Activated CD4-positive, alpha-beta T cell treated with anti-CD3 and anti-CD28 coated beads for 1 hour (primary cell): ENCODE data around the gene SUCLG1.

Experiments used
- DNase-seq: peaks from one replicate; pipeline ENCODE4 v3.0.0-alpha.2; 2020

Gene SUCLG1

DNA sequence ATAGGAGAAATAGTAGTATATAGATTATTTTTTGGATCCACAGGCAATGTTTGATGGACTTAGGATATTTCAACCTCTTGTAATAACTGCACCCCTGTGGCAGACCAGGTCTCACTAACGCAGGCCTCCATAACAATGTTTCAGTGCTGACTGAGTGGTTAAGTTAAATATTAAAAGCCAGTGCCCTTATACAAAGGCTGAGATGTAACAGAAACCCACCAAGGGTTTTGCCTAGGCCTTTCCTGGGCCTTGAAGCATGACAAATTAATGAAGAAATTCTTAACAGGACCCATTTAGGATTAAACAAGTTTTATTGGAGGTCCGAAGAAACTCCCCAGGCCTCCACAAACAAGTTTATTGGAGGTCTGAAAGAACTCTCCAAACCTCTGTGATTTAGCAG lies 1.6 kb upstream of the SUCLG1 start:
- no peak for DNase-seq

DNA sequence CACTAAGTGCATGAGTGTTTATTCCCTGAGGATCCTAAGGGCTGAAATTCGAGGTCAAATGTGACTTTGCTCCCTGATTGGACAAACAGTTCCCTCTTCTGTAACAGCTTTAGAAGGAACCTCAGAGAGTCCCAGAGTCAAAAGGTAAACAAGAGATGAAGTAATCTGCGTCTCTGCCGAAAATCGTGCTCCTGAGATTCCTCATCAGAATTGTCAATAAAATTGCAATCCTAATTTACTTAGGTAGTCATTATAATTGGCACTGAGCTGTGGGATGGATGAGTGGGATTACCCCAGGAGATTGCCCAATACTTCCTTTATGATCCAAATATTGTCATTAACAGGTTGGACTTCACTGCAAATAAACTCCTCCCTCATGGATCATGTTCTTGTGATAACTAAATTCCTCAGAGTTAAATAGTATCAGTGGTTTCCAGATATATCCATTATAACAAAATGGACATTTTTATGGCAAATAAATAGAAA lies 907 bp upstream of the SUCLG1 start:
- no peak for DNase-seq

DNA sequence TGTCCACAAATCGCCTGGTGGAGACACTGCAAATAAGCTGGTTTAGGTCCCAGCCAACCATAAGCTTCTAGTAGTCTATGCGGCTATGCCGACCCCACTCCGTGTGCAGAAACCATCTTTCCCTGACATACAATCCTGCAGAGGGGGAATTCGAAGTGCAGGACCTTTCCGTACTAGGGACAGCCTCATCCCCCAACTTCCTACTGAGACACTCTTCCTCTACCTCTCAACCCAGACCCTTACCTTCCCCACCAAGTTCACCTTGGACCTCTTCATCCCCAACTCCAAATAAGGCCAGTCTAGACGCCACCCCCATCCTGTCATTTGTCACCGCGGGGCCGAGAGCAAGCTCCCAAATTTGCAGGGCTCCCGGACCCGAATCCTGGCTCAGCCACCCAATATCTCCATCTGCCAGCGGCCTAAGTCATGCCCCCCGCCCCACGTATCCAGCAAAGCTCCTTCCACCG lies 496 bp downstream of the SUCLG1 start:
- DNase-seq: no peak

DNA sequence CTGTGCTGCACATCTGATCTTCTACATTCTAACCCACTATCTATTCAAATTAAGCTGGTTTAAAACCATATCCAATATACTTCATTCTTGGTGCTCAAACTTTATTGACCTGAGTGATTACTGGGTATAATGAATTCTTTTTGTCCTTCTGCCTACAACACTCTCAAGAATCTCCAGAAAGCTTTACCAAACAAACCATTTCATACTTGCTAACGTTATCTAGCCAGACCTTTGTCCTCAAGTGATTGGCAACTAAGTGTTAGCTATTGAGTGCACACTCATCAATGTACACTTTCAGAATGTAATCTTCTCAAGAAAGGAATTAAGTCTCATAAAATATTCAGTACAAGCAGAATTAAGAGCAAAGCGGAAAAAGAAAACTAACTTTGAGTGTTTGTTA lies 1.4 kb downstream of the SUCLG1 start:
- DNase-seq: no peak

DNA sequence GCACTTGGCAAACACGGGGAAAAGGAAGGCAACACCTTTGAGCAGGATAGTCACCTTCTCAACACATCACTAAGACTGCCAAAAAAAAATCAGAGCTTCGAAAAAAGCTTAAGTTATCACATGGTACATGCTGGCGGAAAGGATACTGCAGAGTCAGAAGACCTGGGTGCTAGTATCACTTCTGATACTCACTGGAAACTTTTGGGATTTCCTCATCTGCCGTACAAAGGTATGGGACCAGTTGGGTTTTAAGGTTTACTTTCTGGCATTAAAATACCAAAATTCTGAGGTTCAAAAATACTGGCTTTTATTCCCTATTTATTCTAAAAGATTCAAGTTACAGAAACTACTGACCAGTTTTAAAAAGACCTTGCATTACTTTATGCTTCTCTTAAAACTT lies 2.9 kb downstream of the SUCLG1 start:
- no peak for DNase-seq

DNA sequence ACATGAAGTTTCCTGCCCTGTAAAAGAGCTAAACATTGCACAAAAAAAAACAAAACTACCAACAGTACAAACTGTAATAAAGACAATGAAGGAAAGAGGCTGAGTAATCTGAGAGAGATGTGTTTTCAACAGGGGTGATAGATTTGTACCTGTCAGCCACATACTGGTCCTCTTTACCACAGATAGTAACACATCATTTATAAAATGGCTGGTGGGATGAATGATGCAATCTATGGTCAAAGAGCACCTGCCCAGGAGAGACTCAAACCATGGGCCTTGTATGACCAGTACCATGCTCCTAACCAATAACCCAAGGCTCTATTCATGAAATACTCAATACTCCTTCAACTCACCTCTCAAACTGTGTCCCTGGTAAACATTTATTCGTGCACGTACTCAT lies 4.5 kb downstream of the SUCLG1 start:
- DNase-seq: no peak

DNA sequence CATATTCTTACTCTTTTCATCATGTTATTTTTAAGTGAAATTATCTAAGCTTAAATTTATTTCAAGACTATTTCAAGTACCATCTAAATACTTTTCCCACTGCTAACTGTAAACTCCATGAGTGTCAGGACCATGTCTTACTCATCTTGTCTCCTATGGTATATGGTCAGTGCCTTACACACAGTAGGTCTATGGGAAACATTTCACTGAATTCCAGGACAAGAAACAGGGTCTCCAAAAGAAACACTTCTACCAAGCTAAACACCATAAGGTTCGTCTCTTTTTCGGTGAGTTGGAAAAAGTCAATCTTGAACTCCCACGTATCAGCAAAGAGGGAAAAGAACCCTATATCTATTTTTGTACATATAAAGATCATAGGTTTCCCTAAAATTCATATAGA lies 6.5 kb downstream of the SUCLG1 start:
- DNase-seq: no peak

DNA sequence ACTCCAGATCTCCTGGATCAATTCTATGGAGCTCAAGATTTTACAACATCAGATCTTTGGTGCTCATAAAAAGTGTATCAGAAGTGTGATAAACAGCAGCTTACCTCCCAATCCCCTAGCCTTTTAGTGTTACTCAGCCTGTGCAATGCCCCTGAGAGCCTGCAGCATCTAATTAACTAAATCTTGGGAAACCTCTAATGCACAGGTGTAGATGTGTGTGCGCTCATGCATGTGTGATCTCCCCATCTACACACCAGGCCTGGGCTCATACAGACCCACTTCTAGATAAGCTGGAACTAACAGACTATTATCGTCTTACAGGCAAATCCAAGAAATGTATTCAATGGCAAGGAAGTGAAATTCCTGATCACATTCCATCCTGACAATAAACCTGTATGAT lies 7.5 kb downstream of the SUCLG1 start:
- DNase-seq: no peak

DNA sequence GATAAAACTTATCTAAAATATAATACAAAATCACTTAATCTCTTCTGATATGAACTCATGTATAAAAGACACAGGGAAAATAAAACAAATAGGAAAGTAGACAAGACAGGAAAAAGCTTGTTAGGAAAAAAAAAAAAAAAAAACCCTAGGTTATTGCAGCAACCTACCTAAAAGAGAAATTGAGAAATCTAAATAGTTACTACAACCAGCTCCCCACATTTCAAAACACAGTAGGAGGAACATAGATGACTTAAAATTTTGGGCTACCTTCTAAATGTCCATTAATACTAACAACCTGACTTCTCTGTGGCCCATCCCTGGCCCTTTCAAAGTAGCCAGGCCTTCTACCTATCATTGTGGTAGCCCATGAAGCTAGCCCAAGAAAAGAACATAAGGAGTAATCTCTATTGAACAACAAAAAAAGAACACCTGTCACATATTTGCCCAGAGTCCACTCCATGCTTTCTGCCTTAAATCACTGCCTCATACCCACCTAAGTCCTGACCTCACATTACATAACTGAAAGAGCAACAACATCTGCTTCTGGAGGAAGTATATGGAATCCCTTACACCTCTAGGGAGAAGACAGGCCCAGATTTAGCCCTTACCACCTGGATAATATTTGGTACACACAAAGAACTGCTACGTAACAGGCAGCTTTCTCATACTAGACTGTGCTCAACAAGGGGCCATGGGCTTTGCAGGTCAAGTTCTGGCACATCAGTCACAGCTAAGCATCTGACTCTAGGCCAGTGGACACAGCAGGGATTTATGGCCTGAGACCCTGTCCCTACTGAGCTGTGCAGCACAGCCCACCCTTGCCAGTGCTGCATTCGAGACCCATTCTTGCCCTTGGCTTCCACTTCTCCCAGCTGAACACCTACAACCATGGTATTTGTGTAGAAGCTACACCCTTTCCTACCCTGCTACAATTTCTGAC lies 8.5 kb downstream of the SUCLG1 start:
- no peak for DNase-seq

DNA sequence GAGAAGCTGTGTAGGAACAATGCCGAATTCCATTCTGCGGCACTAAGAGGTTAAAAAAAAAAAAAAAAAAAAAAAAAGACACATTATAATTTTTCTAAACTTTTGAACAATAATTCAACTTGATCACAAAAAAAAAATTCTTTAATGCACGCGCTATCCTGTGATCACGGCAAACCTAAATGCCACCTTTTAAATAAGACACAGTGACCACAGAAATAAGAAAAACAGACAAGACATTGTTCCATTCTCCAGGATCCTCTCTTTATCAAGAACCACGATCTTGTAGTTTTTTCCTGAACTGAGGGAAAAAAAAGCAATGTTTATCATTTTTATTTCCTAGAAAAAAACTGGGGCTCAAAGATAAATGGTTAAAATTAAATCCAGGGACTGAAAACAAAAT lies 9.4 kb downstream of the SUCLG1 start:
- no peak for DNase-seq

DNA sequence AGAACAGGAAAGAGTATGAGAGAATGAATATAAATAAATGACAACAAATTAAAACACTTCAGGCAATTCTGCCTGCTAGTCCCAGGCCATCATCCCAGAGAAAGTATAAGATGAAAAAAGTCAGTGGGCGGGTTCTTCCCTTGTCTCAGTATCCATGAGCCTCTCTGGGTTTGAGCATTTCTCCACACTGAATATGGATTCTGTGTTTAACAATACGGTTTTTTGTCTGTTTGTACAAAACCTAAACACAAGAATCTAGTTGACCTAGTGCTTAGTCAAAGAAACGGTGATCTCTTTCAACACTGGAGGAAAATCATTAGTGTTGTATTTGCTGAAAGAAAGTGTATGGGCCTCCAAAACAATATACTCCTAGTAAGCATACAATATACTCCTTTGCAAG lies 10.0 kb downstream of the SUCLG1 start:
- no peak for DNase-seq

DNA sequence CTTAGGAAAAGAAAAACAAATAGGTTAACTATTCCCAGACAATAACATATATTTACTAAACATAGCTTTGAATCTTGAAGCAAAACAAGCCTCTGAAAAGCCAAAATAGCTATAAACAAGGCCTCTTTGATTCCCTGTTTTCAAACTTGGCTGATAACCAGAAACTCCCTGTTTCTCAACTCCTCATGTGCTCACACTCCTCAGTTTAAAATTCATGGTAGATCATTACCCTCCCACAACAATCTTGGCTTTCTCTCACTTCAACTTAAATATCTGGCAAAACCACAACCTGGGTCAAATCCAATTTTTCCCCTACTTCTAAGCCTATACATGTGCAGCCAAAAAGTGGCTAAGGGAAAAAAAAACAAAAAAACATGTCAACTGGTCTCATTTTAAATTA lies 15.6 kb downstream of the SUCLG1 start:
- DNase-seq: no peak

DNA sequence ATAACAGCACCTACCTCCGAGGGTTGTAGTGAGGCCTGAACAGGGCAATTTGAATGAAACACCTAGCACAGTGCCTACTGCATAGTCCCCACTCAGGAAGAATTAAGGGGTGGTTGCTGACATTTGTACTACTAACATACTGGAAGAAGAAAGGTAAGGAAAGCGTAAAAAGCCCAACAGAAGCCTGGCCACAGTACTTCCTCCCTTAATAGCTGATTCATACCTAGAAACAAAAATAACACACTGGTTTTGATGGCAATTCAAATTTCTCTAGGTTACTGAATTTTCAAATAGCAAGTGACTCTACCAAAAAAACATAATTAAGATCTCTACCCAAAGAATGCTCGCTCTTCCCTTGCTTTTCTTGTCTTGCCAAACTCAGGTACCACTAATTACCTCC lies 16.2 kb downstream of the SUCLG1 start:
- no peak for DNase-seq

DNA sequence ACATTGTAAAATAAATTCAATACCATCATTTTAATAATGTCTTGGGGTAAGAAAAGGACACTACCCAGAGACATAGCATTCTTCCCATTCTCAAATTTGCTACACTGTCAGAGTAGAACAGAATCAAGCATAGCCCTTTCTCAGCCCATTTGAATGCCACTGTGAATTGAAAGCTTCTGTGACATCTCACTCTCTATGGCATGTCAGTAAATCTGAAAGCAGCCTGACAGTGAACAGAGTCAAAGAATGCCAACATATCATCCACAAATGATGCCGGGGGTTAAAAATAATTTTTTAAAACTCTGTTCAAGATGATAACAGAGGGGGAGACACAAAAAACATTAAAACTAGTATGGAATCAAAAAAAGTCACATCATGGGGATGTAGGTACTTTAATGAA lies 17.6 kb downstream of the SUCLG1 start:
- no peak for DNase-seq

DNA sequence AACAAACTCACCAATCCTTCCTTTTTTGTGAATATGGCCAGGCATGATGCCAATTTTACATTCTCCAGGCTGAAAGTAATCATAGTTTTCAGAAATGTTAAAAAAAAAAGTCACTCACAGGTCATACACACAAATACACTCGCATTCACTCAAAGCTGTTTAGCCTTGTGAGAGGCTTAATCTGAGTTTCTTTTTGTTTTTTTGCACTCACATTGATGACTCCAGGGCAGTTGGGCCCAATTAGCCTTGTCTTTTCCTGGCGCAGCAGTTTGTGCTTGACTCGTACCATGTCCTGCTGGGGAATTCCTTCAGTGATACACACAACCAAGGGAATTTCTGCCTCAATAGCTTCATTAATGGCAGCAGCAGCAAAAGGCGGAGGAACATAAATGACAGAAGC lies 18.0 kb downstream of the SUCLG1 start:
- no peak for DNase-seq

DNA sequence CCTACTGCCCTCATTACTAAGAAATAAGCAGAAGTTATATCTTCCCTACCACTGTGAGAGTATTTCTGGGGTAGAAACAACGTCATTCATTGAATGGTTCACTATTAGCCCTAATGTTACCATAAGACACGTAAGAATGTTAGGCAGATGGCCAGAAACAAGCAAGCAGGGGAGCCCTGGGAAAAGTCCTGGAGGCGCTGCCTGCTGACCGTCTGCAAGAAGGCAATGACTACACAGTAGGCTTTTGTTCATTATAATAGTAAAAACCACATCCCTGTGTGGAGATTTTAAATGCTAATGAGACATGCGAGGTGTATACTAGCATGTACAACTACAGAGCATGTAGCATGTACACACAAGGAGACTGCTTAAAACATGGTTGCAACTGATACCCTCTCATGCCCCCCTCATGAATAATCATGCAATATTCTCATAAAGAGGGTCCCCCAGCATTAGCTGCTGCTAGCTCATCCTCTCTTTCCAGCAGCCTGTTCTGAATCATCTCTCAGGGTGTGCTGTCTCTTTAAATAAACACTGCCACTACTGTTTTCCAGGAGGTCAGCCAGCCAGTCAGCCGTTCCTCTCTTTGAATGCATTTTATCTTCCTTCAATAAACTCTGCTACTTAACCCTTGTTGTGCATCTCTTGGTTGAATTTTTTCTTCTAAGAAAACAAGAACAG lies 23.6 kb downstream of the SUCLG1 start:
- DNase-seq: no peak

DNA sequence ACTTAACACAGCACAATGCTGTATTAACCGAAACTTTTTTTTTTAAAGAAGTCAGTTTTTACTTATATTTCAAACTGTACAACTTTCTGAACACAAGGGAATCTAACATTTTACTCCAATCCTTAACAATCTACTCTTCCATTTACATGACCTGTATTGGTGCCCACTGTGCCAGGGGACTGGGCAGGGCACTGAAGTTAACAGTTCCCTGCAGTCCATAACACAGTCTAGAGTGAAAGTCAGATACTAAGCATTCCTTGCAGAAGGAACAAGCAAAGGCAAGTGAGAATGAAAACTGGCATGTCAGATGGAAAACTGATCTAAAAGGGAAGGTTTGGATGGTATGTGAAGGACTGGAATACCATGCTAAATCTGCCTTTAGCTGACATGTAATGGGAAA lies 29.8 kb downstream of the SUCLG1 start:
- no peak for DNase-seq

DNA sequence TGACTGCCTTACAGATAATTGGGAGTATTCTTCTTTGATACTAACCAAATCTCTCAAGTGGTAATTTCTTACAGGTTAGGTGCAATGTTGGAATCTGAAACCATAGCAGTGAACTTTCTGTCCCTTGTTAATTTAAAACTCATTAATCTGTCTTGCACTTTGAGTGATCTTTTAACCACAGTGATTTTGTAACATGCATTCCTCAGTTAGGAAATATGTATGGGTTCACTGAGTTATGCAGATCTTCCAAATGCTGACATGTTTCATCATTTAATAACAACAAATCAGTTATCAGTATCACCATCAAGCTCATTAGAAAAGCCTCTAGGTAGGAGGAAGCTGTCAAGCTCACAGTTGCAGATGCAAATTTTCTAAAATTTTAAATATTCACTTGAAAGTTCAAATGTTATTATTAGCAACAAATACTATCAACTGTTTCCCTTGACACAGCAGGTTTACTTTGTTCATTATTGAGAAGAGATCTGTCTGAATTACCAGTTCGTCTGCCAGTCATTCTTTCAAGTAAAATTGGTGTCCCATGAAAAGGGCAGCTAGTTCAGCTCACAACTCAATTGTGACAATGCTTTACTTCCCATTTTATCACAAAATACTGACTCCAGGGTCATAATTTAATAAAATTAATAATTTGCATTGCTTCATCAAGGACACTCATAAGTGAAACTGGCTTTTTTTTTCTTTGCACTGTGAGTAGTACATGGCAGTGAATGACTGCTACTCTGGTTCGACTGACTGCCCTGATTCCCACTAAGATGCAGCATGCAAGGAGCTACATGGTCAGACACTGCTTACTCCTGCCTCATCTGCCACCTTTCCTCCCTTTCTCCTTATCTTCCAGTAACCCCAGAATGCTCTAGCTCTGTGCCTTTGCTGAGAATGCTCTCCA lies 31.6 kb downstream of the SUCLG1 start:
- DNase-seq: no peak

DNA sequence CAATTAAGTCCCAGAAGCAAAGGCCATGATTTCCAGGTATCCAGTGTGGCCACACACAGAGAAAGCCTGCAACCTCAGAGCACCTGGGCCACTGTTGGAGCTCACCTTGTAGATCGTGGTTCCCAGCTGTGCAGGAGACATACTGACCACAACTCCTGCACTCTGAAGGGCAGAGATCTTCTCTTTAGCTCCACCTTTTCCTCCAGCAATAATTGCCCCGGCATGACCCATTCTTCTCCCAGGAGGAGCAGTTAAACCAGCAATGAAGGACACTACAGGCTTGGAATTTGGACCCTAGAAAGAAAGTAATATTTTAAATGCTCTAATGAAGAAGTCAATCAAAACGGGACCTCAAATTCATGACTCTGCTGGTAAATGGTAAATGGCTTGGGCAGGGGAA lies 33.8 kb downstream of the SUCLG1 start:
- no peak for DNase-seq

DNA sequence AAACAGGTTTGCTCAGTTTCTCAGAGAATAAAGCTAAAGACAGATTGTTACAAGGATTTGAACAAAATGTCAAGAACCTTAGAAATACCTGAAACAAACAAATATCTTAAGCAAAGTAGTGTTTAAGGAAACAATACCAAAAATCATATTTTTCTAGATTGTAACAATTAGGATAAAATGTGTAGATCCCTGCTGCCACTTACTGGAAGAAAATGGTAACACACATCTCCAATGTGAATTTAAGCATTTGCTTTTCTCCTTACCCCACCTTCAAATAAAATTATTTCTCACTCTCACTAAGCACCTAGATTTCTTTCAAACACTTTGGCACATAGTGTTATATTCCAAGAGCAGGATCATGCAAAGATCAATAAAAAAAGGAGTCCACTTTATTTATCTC lies 34.9 kb downstream of the SUCLG1 start:
- no peak for DNase-seq

DNA sequence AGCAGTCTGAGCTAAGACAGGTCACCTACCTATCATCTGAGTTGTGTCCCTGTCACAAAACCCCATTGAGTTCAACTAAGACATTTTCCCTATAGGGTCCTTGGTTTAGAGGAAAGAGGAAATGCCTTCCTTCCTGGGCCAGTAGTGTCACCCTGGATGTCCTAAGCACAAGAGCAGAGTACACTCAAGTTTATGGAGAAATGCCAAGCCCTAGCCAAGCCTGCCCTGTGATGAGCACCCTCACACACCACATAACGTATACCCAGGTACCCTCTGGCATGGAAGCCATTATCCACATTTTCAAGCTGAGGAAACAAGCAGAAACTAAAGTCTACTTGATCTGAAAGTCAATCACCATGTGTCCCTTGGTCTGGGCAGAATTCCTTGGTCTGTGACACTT lies 37.3 kb downstream of the SUCLG1 start:
- DNase-seq: no peak

DNA sequence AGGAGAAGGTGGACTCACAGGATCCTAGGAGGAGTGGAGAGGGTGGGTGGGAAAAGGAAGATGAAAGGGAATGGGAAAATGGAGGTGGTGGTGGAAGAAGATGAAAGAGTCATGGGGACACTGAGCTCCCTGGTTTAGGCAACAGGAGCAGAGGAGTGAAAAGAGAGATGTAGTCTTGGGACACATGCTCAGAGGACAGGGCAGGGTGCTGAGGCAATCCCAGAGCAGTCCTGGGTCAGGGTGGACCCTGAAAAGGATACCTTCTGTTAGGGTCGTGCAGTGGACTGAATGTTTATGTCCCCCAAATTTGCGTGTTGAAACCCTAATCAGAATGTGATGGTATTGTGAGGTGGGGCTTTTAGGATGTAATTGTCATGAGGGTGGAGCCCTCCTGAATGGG lies 37.9 kb downstream of the SUCLG1 start:
- no peak for DNase-seq

DNA sequence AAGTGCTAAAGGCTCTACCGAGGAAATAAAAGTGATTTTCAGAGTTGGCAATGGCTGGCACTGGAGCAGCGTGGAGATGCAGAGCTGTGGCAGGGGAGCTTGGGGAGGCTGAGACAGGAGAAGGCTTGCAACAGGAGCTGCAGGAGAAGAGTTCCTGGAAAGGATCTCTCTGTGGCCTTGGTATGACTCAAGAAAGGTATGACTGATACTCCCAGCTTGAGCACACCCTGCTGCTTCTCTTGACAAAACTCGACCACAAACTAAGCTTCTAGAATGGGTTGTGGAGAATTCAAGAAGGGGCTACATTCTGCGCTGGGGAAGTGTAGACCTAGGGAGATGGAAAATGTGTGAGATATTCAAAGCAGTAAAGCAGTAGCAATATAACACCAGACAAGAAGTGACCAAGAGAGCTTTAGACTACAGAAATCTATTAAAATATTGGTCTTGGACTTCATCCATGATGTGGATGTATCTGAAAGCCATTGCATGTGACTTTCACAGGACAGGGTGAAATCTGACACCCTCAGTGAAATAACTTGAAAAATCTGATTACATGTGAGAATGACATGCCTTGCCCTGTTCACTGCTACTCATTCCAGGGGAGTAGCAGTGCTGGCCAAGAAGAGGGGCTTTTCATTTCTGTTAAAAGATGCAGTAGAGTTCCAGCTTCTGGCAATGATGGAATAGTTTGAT lies 41.5 kb downstream of the SUCLG1 start:
- no peak for DNase-seq
